ENCODE measurements around the gene COL4A1. TPM values are rescaled to one million over a fixed set of nuclear protein-coding genes. Genes with fewer than 3 reads are reported as not detected.

The COL4A1 gene
- total RNA-seq, 1 experiment from 2014 or later, result 0.12 TPM

DNA sequence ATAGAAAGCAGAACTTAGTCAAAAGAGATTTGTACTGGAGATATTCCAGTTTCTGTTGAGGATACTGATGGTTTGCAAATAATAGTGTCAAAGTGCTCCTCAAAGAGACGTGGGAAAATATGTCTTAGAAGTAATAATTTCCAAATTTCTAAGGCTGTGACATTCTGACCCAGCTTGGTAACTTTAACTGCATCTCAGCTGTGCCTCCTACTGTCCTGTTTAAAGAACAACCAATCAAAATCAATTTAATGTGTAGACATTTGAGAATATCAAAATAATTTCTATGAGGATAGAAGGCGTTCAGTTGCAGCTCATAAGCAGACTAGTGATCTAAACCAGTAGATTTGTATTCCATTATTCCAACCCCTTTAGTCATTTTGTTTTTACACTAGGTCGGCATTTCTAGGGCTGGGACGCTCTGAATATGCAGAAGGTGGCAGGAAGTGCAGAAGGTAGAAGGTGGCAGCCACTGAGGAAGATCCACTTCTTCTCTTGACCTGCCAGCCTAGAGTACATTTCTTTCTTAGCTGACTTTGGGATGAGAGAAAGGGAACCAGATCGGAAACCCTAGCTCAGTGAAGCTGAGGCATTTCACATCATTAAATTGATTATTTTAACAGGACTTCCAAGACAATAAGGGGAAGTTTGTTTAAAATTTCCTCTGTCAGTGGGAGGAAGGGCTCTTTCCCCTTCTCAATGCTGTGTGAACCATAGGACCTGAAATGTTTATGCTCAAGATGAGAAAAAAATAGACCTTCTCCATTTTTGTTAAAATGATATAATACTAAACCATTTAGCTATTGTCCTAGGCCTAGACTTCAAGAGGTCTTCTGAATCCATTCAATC lies 67.5 kb downstream of the COL4A1 start:
- Mint-ChIP-seq H3K27ac (ENCODE audit: unreplicated experiment) (no peak overlapping the region), H3K36me3 (ENCODE audit: insufficient read depth, unreplicated experiment) (no peaks in the 10 kb centered on the region), H3K9me3 (ENCODE audit: low read depth, unreplicated experiment) (no peaks in the 10 kb centered on the region), H3K4me1 (ENCODE audit: low read depth, unreplicated experiment) (no peaks in the 10 kb centered on the region), H3K27me3 (ENCODE audit: unreplicated experiment) (no peaks in the 10 kb centered on the region), H3K4me3 (ENCODE audit: low read depth, unreplicated experiment) (no peak overlapping the region)
- CTCF ChIA-PET, result no interaction called here
- DNase-seq, result no peak
- TF ChIP-seq CTCF (IDR thresholded peaks at IDR 0.05; ENCODE audit: unreplicated experiment), result no peak
- BruUV-seq (replicated peaks), result no TSS peak
- intact Hi-C loops (cut with micrococcal nuclease; ENCODE audit: unreplicated experiment), result no loop called here

- H3K36me3 Mint-ChIP-seq (ENCODE audit: insufficient read depth, unreplicated experiment), result no peaks in the 10 kb centered on the region
- no peaks in the 10 kb centered on the region for H3K27me3 Mint-ChIP-seq (ENCODE audit: unreplicated experiment)
- intact Hi-C loops (cut with micrococcal nuclease; ENCODE audit: unreplicated experiment), result no loop called here
- DNase-seq, result no peak
- H3K9me3 Mint-ChIP-seq (ENCODE audit: low read depth, unreplicated experiment), result no peaks in the 10 kb centered on the region
- no peaks in the 10 kb centered on the region for H3K4me1 Mint-ChIP-seq (ENCODE audit: low read depth, unreplicated experiment)
- no peak overlapping the region for H3K4me3 Mint-ChIP-seq (ENCODE audit: low read depth, unreplicated experiment)
- no TSS peak for BruUV-seq (replicated peaks)
- no peak for TF ChIP-seq CTCF (IDR thresholded peaks at IDR 0.05; ENCODE audit: unreplicated experiment)
- no peak overlapping the region for H3K27ac Mint-ChIP-seq (ENCODE audit: unreplicated experiment)
- CTCF ChIA-PET, result no interaction called here
Measured at GRCh38 chr13:110238818-110239195, 68.2 kb downstream of the COL4A1 start.

DNA sequence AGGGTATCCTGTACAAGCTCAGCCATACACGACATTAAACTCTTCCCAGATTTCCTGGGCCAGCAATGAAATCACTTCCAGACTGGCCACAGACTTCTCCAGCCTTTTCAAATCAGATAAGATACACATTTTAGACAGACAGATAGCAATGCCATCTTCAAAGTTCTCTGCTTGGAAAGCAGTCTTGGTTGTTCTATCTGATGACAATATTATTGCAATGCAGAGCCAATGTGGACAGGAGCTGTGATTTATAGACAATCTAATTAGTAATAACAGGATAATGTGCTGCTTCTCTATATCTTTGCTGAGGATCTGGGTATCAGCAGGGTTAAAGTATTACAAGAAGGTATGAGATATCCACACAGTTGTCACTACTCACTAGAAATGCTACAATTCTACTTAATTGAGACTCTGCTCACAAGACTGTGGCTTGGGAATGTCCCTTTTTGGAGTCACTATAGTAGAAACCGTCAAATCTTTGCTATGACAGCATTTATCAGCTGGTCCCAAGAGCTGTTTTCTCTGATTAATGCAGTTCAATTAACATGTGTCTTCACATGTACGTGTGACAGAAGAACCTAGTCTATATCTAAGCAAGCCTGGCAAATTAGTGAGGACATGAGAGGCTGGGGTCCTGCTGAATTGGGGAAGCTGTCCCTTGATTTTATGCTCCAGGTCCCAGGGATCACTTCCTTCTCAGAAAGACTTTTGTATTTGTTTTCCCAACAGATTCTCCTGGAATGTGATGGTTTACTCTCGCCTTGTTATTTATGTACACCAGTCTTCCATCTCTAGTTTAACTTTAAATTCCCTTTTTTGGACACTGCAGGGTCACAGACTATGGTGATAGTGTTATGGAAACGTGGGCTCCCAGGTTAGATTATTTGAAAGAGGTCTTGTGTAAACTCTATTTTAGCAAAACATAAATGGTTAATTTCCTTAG lies 68.8 kb downstream of the COL4A1 start:
- H3K4me3 Mint-ChIP-seq (ENCODE audit: low read depth, unreplicated experiment), result no peak overlapping the region
- no peak for DNase-seq
- H3K27me3 Mint-ChIP-seq (ENCODE audit: unreplicated experiment), result no peaks in the 10 kb centered on the region
- H3K36me3 Mint-ChIP-seq (ENCODE audit: insufficient read depth, unreplicated experiment), result no peaks in the 10 kb centered on the region
- intact Hi-C loops (cut with micrococcal nuclease; ENCODE audit: unreplicated experiment), result no loop called here
- H3K9me3 Mint-ChIP-seq (ENCODE audit: low read depth, unreplicated experiment), result no peaks in the 10 kb centered on the region
- no peak overlapping the region for H3K27ac Mint-ChIP-seq (ENCODE audit: unreplicated experiment)
- CTCF ChIA-PET, result interaction anchor here (0.6 kb wide), 1 partner anchor 13 kb away, joined by 3 read pairs; no protein-coding TSS in a partner anchor
- no TSS peak for BruUV-seq (replicated peaks)
- no peak for TF ChIP-seq CTCF (IDR thresholded peaks at IDR 0.05; ENCODE audit: unreplicated experiment)
- H3K4me1 Mint-ChIP-seq (ENCODE audit: low read depth, unreplicated experiment), result no peaks in the 10 kb centered on the region

DNA sequence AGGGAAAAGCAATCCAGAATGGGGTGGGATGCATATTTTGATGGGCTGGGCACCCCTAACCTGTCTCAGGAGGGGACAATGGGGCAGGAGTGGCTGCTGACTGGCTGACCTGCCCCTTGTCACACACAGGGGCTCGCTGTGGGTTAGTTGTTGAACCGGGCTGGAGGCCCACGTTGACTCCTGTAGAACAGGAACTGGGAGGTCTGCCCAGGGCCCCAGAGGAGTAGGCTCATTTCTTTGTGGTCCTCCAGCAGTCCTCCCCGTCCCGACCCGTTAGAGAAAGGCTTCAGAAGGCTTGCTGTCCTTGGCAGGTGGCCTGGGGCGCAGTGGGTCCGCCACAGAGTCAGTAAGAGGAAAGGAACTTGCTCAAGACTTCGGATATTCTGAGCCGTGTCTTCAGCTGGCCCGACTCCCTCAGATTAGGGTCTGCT lies 70.1 kb downstream of the COL4A1 start:
- no peaks in the 10 kb centered on the region for H3K4me1 Mint-ChIP-seq (ENCODE audit: low read depth, unreplicated experiment)
- intact Hi-C loops (cut with micrococcal nuclease; ENCODE audit: unreplicated experiment), result no loop called here
- no peak overlapping the region for H3K4me3 Mint-ChIP-seq (ENCODE audit: low read depth, unreplicated experiment)
- H3K36me3 Mint-ChIP-seq (ENCODE audit: insufficient read depth, unreplicated experiment), result no peaks in the 10 kb centered on the region
- no TSS peak for BruUV-seq (replicated peaks)
- DNase-seq, result no peak
- H3K9me3 Mint-ChIP-seq (ENCODE audit: low read depth, unreplicated experiment), result no peaks in the 10 kb centered on the region
- CTCF ChIA-PET, result no interaction called here
- no peak overlapping the region for H3K27ac Mint-ChIP-seq (ENCODE audit: unreplicated experiment)
- no peaks in the 10 kb centered on the region for H3K27me3 Mint-ChIP-seq (ENCODE audit: unreplicated experiment)
- TF ChIP-seq CTCF (IDR thresholded peaks at IDR 0.05; ENCODE audit: unreplicated experiment), result no peak

All from Calu3 (cell line).